A673 (cell line): Measurements from ENCODE around the gene ISG15.

Experiments used
- EZH2 ChIP-seq: fragments of 200-600 bp; sonication (generic); IDR thresholded peaks from 2 replicates; pipeline ENCODE4 v1.6.1; 2017; ENCODE audit warnings: borderline replicate concordance, low read depth, mild to moderate bottlenecking, mixed read lengths, antibody characterized with exemption, low read length; ENCODE audit not compliant: poor library complexity, severe bottlenecking
- TF ChIP-seq, protein P1 (sequence below): fragments of 300-800, 200-600 bp; sonication (generic); conservative IDR thresholded peaks from 2 replicates; pipeline ENCODE4 v1.5.1; 2017; ENCODE audit warnings: low read depth, mild to moderate bottlenecking, antibody characterized with exemption, low read length, moderate library complexity, mixed read lengths

GRCh38 chr1:973459-974292, 39.6 kb upstream of the ISG15 start:
- TF ChIP-seq, protein P1, sequence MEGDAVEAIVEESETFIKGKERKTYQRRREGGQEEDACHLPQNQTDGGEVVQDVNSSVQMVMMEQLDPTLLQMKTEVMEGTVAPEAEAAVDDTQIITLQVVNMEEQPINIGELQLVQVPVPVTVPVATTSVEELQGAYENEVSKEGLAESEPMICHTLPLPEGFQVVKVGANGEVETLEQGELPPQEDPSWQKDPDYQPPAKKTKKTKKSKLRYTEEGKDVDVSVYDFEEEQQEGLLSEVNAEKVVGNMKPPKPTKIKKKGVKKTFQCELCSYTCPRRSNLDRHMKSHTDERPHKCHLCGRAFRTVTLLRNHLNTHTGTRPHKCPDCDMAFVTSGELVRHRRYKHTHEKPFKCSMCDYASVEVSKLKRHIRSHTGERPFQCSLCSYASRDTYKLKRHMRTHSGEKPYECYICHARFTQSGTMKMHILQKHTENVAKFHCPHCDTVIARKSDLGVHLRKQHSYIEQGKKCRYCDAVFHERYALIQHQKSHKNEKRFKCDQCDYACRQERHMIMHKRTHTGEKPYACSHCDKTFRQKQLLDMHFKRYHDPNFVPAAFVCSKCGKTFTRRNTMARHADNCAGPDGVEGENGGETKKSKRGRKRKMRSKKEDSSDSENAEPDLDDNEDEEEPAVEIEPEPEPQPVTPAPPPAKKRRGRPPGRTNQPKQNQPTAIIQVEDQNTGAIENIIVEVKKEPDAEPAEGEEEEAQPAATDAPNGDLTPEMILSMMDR, result no peak
- TF ChIP-seq EZH2, result no peak
